Measurements from ENCODE around the gene PTPRA. TPM values are rescaled to one million over a fixed set of nuclear protein-coding genes. Genes with fewer than 3 reads are reported as not detected.

The PTPRA gene
- total RNA-seq, 1 experiment from 2014 or later, result 45.2 TPM

GRCh38 chr20:2874456-2874855 lies 1.2 kb downstream of the PTPRA start:
- peaks cover 25% of the 10 kb centered on the region for H3K27me3 Mint-ChIP-seq (ENCODE audit: low read depth)

More at GRCh38 chr20:2874456-2874855, 1.2 kb downstream of the PTPRA start:
- H3K27ac Mint-ChIP-seq, result 0 out of 7 replicates have a peak overlapping the region, but pooled peaks of 1 of the 3 experiments have one; percentile 6
- Histone ChIP-seq H2BK15ac (ENCODE audit: low read depth, low read length) (no peak overlapping the region), H2BK12ac (ENCODE audit: insufficient read length, low read depth, low read length) (no peak overlapping the region), H3K4me1 (ENCODE audit: insufficient read depth, low read length) (0 out of 2 replicates have a peak, but pooled peaks cover 3% of the 10 kb centered on the region), H4K8ac (replicated peaks; ENCODE audit: insufficient read length, low read depth, low read length) (no peak overlapping the region), H3K27me3 (ENCODE audit: insufficient read depth, low read length) (peaks cover 2% of the 10 kb centered on the region; the same call in 1 of the 2 replicates), H3K23ac (ENCODE audit: insufficient read length, low read depth, low read length) (no peak overlapping the region), H3K79me2 (ENCODE audit: insufficient read depth, low read length) (peaks cover 3% of the 10 kb centered on the region; the same call in 1 of the 2 replicates), H3K56ac (ENCODE audit: insufficient read length, low read depth, low read length) (no peak overlapping the region), H2BK5ac (ENCODE audit: insufficient read length, low read length) (no peak overlapping the region), H2BK20ac (ENCODE audit: low read depth, low read length, poor library complexity, severe bottlenecking) (no peak overlapping the region), H3K23me2 (ENCODE audit: insufficient read length, low read depth, low read length, poor library complexity, severe bottlenecking) (peaks cover 18% of the 10 kb centered on the region), H4K91ac (ENCODE audit: insufficient read length, low read depth, low read length) (no peak overlapping the region), H3T11ph (ENCODE audit: low read length) (no peak overlapping the region), H3K27ac (ENCODE audit: insufficient read length, low read depth, low read length) (no peak overlapping the region), H4K5ac (ENCODE audit: insufficient read length, low read depth, low read length) (no peak overlapping the region), H3K9ac (ENCODE audit: extremely low read depth, insufficient read length, low read length) (peak overlapping the region; percentile 39), H2AFZ (ENCODE audit: low read length) (no peak overlapping the region), H2AK5ac (ENCODE audit: insufficient read length, low read length) (no peak overlapping the region), H3K14ac (ENCODE audit: insufficient read depth, low read length) (no peak overlapping the region), H3K79me1 (ENCODE audit: insufficient read depth, low read depth, low read length, poor library complexity, severe bottlenecking) (peaks cover 11% of the 10 kb centered on the region), H3K18ac (ENCODE audit: insufficient read length, low read depth, low read length) (no peak overlapping the region), H3K4me2 (ENCODE audit: insufficient read depth, insufficient read length, low read length) (peak overlapping the region; percentile 76), H4K20me1 (ENCODE audit: control insufficient read depth, insufficient read depth, insufficient read length) (no peaks in the 10 kb centered on the region), H2BK120ac (ENCODE audit: low read depth, low read length, poor library complexity, severe bottlenecking) (no peak overlapping the region), H3K9me3 (ENCODE audit: control insufficient read depth, low read depth, low read length) (no peaks in the 10 kb centered on the region), H3K4ac (ENCODE audit: low read depth, low read length) (no peak overlapping the region)
- peak overlapping the region; percentile 90 to 93 for H3K4me3 Mint-ChIP-seq
- no CpG with 5 or more reads among the region's 7 CpGs for whole genome bisulfite sequencing (ENCODE audit: extremely low coverage, insufficient read length, low lambda C conversion rate)
- H3K4me1 Mint-ChIP-seq, result peaks cover 32 to 42% of the 10 kb centered on the region in 2 experiments
- peaks cover 2 to 17% (median 12%) of the 10 kb centered on the region in 3 experiments; a peak in 6 of 7 replicates for H3K36me3 Mint-ChIP-seq (ENCODE audit: insufficient read depth in 1 of 3, low read depth in 3 of 3)
- no peak for TF ChIP-seq CTCF (conservative IDR thresholded peaks at IDR 0.05)
- DNase-seq, result no peak
- H3K9me3 Mint-ChIP-seq, result no peaks in the 10 kb centered on the region
